ENCODE results near the gene GADD45A.

- TF ChIP-seq CTCF (IDR thresholded peaks at IDR 0.05 in 4 of 5, conservative IDR thresholded peaks at IDR 0.05 in 1 of 5) (no peak), POLR2A (IDR thresholded peaks at IDR 0.05) (no peak)
These were observed 23.6 kb downstream of the GADD45A start for GRCh38 chr1:67708606-67709005.
